Measurements from ENCODE around the gene ARHGDIA. TPM values are rescaled to one million over a fixed set of nuclear protein-coding genes. Genes with fewer than 3 reads are reported as not detected.

ARHGDIA gene
- total RNA-seq, 1 experiment from 2014 or later: 247 TPM

DNA sequence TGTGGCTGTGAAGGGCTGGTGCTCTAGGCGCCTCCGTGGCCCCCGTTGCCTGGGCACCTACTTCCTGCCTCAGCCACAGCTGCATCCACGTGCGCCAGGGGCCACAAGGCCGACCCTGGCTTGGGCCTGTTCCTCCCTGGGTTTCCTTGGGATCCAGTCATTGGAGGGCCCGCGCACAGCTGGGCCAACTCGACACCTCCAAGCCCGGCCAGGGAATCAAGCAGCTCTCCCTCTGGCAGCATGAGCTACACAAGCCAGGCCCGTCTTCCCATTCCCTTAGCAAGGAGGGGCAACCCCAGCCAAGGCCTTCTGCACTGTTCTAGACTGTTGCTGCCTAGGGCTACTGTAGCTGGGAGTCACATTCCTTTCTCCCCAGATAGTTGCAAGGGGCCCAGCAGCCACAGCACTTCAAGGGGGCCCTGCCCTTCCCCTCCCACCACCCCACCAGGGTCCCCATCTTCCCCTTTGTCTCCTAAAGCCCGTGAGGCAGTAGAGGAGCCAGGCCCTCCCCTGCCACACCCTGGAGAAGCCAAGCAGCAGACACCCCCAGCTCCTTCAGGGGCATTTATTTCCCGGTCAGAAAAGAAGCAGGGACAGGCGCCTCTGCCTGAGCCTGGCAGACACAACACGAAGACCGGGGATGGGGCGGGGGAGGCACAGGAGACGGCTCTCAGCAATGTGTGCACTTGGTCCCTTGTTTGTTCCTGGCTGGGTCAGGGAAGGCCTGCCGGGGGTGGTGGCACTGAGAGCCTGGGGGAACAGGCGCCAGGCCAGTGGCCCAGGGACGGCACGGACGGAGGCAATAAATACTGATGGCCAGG lies 3.8 kb downstream of the ARHGDIA start:
- peak; percentile 29 for ATAC-seq
- ChIA-PET CTCF (interaction anchor here (0.9 to 1.1 kb wide), 4 partner anchors 42 to 192 kb away, joined by 3 to 5 read pairs (median 4); no protein-coding TSS in a partner anchor), POLR2A (interaction anchor here (1.0 to 2.6 kb wide), 4 partner anchors 56 to 164 kb away, joined by 3 to 7 read pairs (median 4); partner anchors contain the start of gene MRPL12)
- Mint-ChIP-seq H3K9me3 (no peaks in the 10 kb centered on the region), H3K4me1 (peaks cover 28% of the 10 kb centered on the region), H3K4me3 (no peak overlapping the region), H3K36me3 (peaks cover 16% of the 10 kb centered on the region), H3K27me3 (ENCODE audit: low read depth) (no peaks in the 10 kb centered on the region), H3K27ac (peak overlapping the region; percentile 78)
- peak; percentile 39 for DNase-seq (ENCODE audit: low spot score)
- TF ChIP-seq NR1H2 (CRISPR knock-in tag; IDR thresholded peaks at IDR 0.05) (0 out of 2 replicates have a peak, but pooled peaks have one; percentile 14), NR2C2 (CRISPR knock-in tag; IDR thresholded peaks at IDR 0.05) (0 out of 2 replicates have a peak, but pooled peaks have one; percentile 9), ZNF138 (CRISPR knock-in tag; conservative IDR thresholded peaks at IDR 0.05) (0 out of 2 replicates have a peak, but pooled peaks have one; percentile 26), GRHL2 (CRISPR knock-in tag; IDR thresholded peaks at IDR 0.05; ENCODE audit: insufficient replicate concordance, severe bottlenecking) (no peak), PRRX2 (CRISPR knock-in tag; IDR thresholded peaks at IDR 0.05) (peak; percentile 32), GABPB1 (CRISPR knock-in tag; IDR thresholded peaks at IDR 0.05) (peak; percentile 39; the same call in 1 of the 2 replicates), TEAD1 (CRISPR knock-in tag; IDR thresholded peaks at IDR 0.05) (0 out of 2 replicates have a peak, but pooled peaks have one; percentile 59), SP1 (CRISPR knock-in tag; conservative IDR thresholded peaks at IDR 0.05) (peak; percentile 44; the same call in 1 of the 2 replicates), KAT7 (CRISPR knock-in tag; IDR thresholded peaks at IDR 0.05; ENCODE audit: borderline replicate concordance) (no peak), MYBL2 (CRISPR knock-in tag; IDR thresholded peaks at IDR 0.05) (no peak; the same call in 1 of the 2 replicates), RELA (CRISPR knock-in tag; IDR thresholded peaks at IDR 0.05; ENCODE audit: borderline replicate concordance) (no peak), IRF2 (CRISPR knock-in tag; IDR thresholded peaks at IDR 0.05; ENCODE audit: borderline replicate concordance, low read depth) (no peak), ZNF396 (CRISPR knock-in tag; IDR thresholded peaks at IDR 0.05; ENCODE audit: borderline replicate concordance) (no peak), JAZF1 (CRISPR knock-in tag; IDR thresholded peaks at IDR 0.05) (no peak)
- TF ChIP-seq, protein P1, sequence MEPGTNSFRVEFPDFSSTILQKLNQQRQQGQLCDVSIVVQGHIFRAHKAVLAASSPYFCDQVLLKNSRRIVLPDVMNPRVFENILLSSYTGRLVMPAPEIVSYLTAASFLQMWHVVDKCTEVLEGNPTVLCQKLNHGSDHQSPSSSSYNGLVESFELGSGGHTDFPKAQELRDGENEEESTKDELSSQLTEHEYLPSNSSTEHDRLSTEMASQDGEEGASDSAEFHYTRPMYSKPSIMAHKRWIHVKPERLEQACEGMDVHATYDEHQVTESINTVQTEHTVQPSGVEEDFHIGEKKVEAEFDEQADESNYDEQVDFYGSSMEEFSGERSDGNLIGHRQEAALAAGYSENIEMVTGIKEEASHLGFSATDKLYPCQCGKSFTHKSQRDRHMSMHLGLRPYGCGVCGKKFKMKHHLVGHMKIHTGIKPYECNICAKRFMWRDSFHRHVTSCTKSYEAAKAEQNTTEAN (CRISPR knock-in tag; IDR thresholded peaks at IDR 0.05): peak; percentile 40; the same call in 1 of the 2 replicates
- TF ChIP-seq, protein P2, sequence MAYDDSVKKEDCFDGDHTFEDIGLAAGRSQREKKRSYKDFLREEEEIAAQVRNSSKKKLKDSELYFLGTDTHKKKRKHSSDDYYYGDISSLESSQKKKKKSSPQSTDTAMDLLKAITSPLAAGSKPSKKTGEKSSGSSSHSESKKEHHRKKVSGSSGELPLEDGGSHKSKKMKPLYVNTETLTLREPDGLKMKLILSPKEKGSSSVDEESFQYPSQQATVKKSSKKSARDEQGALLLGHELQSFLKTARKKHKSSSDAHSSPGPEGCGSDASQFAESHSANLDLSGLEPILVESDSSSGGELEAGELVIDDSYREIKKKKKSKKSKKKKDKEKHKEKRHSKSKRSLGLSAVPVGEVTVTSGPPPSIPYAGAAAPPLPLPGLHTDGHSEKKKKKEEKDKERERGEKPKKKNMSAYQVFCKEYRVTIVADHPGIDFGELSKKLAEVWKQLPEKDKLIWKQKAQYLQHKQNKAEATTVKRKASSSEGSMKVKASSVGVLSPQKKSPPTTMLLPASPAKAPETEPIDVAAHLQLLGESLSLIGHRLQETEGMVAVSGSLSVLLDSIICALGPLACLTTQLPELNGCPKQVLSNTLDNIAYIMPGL (CRISPR knock-in tag; IDR thresholded peaks at IDR 0.05): no peak
- TF ChIP-seq, protein P3, sequence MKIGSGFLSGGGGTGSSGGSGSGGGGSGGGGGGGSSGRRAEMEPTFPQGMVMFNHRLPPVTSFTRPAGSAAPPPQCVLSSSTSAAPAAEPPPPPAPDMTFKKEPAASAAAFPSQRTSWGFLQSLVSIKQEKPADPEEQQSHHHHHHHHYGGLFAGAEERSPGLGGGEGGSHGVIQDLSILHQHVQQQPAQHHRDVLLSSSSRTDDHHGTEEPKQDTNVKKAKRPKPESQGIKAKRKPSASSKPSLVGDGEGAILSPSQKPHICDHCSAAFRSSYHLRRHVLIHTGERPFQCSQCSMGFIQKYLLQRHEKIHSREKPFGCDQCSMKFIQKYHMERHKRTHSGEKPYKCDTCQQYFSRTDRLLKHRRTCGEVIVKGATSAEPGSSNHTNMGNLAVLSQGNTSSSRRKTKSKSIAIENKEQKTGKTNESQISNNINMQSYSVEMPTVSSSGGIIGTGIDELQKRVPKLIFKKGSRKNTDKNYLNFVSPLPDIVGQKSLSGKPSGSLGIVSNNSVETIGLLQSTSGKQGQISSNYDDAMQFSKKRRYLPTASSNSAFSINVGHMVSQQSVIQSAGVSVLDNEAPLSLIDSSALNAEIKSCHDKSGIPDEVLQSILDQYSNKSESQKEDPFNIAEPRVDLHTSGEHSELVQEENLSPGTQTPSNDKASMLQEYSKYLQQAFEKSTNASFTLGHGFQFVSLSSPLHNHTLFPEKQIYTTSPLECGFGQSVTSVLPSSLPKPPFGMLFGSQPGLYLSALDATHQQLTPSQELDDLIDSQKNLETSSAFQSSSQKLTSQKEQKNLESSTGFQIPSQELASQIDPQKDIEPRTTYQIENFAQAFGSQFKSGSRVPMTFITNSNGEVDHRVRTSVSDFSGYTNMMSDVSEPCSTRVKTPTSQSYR (CRISPR knock-in tag; IDR thresholded peaks at IDR 0.05): no peak
- TF ChIP-seq, protein P4, sequence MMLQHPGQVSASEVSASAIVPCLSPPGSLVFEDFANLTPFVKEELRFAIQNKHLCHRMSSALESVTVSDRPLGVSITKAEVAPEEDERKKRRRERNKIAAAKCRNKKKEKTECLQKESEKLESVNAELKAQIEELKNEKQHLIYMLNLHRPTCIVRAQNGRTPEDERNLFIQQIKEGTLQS (CRISPR knock-in tag; conservative IDR thresholded peaks at IDR 0.05): no peak
- TF ChIP-seq, protein P5, sequence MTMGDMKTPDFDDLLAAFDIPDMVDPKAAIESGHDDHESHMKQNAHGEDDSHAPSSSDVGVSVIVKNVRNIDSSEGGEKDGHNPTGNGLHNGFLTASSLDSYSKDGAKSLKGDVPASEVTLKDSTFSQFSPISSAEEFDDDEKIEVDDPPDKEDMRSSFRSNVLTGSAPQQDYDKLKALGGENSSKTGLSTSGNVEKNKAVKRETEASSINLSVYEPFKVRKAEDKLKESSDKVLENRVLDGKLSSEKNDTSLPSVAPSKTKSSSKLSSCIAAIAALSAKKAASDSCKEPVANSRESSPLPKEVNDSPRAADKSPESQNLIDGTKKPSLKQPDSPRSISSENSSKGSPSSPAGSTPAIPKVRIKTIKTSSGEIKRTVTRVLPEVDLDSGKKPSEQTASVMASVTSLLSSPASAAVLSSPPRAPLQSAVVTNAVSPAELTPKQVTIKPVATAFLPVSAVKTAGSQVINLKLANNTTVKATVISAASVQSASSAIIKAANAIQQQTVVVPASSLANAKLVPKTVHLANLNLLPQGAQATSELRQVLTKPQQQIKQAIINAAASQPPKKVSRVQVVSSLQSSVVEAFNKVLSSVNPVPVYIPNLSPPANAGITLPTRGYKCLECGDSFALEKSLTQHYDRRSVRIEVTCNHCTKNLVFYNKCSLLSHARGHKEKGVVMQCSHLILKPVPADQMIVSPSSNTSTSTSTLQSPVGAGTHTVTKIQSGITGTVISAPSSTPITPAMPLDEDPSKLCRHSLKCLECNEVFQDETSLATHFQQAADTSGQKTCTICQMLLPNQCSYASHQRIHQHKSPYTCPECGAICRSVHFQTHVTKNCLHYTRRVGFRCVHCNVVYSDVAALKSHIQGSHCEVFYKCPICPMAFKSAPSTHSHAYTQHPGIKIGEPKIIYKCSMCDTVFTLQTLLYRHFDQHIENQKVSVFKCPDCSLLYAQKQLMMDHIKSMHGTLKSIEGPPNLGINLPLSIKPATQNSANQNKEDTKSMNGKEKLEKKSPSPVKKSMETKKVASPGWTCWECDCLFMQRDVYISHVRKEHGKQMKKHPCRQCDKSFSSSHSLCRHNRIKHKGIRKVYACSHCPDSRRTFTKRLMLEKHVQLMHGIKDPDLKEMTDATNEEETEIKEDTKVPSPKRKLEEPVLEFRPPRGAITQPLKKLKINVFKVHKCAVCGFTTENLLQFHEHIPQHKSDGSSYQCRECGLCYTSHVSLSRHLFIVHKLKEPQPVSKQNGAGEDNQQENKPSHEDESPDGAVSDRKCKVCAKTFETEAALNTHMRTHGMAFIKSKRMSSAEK (CRISPR knock-in tag; IDR thresholded peaks at IDR 0.05; ENCODE audit: borderline replicate concordance): no peak
- TF ChIP-seq, protein P6, sequence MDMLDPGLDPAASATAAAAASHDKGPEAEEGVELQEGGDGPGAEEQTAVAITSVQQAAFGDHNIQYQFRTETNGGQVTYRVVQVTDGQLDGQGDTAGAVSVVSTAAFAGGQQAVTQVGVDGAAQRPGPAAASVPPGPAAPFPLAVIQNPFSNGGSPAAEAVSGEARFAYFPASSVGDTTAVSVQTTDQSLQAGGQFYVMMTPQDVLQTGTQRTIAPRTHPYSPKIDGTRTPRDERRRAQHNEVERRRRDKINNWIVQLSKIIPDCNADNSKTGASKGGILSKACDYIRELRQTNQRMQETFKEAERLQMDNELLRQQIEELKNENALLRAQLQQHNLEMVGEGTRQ (CRISPR knock-in tag; IDR thresholded peaks at IDR 0.05): 0 out of 2 replicates have a peak, but pooled peaks have one; percentile 24
- TF ChIP-seq, protein P7, sequence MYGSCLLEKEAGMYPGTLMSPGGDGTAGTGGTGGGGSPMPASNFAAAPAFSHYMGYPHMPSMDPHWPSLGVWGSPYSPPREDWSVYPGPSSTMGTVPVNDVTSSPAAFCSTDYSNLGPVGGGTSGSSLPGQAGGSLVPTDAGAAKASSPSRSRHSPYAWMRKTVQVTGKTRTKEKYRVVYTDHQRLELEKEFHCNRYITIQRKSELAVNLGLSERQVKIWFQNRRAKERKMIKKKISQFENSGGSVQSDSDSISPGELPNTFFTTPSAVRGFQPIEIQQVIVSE (CRISPR knock-in tag; IDR thresholded peaks at IDR 0.05; ENCODE audit: borderline replicate concordance): no peak
- TF ChIP-seq, protein P8, sequence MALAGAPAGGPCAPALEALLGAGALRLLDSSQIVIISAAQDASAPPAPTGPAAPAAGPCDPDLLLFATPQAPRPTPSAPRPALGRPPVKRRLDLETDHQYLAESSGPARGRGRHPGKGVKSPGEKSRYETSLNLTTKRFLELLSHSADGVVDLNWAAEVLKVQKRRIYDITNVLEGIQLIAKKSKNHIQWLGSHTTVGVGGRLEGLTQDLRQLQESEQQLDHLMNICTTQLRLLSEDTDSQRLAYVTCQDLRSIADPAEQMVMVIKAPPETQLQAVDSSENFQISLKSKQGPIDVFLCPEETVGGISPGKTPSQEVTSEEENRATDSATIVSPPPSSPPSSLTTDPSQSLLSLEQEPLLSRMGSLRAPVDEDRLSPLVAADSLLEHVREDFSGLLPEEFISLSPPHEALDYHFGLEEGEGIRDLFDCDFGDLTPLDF (CRISPR knock-in tag; IDR thresholded peaks at IDR 0.05): 0 out of 2 replicates have a peak, but pooled peaks have one; percentile 34
